GM21423 (cell line): ENCODE data around the gene GALNT17.
"Not testable (repeated sequence)": the region's sequence is repeated elsewhere in the genome, so short reads cannot be mapped to it uniquely, and the experiment has no call there.

ENCODE experiments used
- ATAC-seq: cut with Tn5 transposase; IDR thresholded peaks from one replicate; pipeline ENCODE4 v1.9.1; 2021; ENCODE audit warnings: mild to moderate bottlenecking, moderate library complexity; ENCODE audit not compliant: unreplicated experiment

The GALNT17 gene

DNA sequence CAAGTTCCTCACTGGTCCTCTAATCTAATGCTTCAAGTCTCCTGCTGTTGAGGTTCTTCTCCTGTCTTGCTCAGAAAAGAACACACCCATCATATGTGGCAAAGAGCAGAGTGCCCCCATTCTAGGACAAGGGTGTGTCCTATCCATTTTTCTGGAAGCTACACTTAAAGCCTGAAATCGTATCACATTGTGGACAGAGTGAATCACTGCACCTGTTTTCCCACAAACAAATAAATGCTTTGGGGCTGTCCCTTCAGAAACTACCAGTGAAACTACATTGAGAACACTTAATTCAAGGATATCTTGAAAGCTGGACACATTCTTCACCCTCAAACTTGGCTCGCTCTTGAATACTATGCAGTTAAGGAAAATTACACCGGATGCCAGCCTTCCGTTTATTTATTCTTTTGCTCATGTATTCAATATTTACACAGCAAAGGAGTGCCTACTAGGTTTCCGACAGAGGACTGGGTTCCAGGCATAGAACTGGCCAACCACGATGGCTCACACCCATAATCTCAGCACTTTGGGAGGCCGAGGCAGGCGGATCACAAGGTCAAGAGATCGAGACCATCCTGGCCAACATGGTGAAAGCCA lies 473.0 kb downstream of the GALNT17 start:
- no peak for ATAC-seq

GRCh38 chr7:71611986-71612385 lies 480.0 kb downstream of the GALNT17 start:
- ATAC-seq = no peak

GRCh38 chr7:71612911-71613310 lies 481.0 kb downstream of the GALNT17 start:
- no peak for ATAC-seq

- no peak for ATAC-seq
Observed at GRCh38 chr7:71613313-71613712, 481.4 kb downstream of the GALNT17 start.

DNA sequence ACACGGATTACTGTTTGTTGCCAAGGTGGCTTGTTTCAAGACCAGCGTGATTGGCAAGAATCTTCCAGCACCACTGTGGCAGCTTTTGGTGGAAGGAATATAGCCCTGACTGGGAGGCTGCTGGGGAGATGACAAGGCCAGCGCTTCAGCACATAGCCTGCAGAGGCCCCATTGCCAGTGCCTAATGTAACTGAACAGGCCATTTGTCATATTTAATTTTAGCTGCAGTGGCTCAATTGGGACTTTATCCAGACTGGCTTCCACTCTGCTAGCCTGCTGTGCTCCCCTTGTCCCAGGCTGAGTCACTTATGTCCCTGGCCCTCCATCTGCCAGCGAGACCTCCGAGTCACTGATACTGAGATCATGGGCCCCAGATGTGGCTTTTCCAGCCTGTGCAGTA lies 483.1 kb downstream of the GALNT17 start:
- no peak for ATAC-seq

DNA sequence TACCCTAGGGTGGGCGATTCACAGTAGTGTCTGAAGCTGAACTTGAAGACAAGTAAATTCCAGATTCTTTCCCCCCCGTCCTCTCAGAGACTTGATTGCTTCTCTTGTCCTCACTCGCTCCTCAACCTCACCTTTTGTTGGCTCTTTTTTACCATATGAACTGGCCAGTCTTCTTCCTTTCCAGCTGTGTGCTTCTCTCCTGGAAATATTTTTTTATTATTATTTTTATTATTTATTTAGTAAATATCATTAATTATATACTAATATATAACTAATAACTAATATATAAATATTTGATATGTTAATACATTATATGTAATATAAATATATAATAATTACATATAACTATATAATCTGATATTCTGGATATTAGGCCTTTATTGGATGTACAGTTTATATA lies 484.3 kb downstream of the GALNT17 start:
- ATAC-seq = no peak

- ATAC-seq = no peak
Observed at GRCh38 chr7:71618278-71618677, 486.3 kb downstream of the GALNT17 start.

GRCh38 chr7:71625545-71625944 lies 493.6 kb downstream of the GALNT17 start:
- ATAC-seq = no peak

GRCh38 chr7:71626206-71626605 lies 494.3 kb downstream of the GALNT17 start:
- ATAC-seq = no peak

GRCh38 chr7:71627651-71628050 lies 495.7 kb downstream of the GALNT17 start:
- ATAC-seq = no peak

DNA sequence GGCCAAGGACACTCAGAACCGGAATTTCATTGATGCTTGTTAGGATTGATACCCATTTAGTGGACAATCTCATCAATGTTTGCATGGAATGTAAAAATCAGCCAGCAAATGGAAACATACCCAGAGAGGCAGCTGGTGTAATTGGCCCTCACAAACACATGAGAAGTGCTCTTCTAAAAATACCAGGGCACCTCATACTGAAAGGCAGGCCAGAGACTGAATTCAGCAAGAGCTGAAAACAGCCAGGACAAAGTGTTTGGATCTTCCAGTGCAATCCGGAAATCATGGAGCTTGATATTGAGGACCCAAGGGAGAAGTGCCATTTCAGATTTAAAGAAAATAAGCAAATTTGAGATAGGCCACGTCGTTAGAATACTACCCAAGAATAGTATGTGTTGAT lies 498.6 kb downstream of the GALNT17 start:
- no peak for ATAC-seq

- no peak for ATAC-seq
Observed at GRCh38 chr7:71633551-71634008, 501.6 kb downstream of the GALNT17 start.

DNA sequence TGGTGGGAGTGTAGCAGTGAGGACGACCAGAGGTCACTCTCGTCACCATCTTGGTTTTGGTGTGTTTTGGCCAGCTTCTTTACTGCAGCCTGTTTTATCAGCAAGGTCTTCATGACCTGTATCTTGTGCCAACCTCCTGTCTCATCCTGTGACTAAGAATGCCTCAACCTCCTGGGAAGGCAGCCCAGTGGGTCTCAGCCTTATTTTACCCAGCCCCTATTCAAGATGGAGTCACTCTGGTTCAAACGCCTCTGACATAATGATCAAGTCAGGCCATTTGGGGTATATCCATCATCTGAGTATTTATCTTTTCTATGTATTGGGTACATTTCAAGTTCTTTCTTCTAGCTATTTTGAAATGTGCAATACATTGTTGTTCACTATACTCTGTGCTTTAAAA lies 503.9 kb downstream of the GALNT17 start:
- not testable (repeated sequence) for ATAC-seq

DNA sequence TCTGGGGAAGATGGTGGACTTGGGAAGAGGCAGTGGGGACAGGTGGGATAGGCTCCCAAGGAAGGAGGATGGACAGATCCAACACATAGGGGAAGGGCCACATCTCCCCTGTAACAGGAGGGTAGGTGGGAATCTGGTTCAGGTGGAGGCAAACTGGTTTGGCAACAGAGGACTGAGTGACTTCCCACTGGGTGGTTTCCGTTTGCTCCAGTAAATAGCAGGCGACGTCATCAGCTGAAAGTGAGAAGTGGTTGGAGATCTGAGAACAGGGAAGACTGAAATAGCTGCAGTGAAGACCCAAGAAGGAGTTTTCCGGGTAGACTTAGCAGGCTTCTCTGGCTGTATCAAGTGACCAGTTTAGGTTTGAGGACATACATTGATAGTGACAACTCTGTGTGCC lies 504.4 kb downstream of the GALNT17 start:
- ATAC-seq = no peak

- ATAC-seq = no peak
Observed at GRCh38 chr7:71637578-71637977, 505.6 kb downstream of the GALNT17 start.

DNA sequence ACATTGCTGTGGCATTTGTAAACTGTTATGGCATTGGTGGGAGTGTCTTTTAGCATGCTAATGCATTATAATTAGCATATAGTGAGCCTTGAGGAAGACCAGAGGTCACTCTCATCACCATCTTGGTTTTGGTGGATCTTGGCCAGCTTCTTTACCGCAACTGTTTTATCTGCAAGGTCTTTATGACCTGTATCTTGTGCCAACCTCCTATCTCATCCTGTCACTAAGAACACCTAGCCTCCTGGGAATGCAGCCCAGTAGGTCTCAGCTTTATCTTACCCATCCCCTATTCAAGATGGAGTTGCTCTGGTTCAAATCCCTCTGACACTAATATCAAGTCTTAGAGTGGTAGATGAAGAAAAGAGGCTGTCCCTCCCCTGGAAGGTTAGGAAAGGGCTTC lies 506.2 kb downstream of the GALNT17 start:
- ATAC-seq = no peak

- no peak for ATAC-seq
Observed at GRCh38 chr7:71639382-71640085, 507.6 kb downstream of the GALNT17 start.

DNA sequence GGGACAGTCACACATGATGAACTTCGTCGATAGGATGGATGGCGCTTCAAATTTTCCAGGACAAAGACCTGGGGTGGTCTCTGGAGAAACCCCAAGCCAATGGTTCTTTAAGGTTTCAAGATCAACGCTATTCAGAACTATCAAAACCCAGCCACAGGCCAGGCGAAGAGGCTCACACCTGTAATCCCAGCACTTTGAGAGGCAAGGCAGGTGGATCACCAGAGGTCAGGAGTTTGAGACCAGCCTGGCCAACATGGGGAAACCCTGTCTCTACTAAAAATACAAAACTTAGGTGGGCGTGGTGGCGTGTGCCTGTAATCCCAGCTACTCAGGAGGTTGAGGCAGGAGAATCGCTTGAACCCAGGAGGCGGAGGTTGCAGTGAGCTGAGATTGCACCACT lies 511.1 kb downstream of the GALNT17 start:
- ATAC-seq = not testable (repeated sequence)

GRCh38 chr7:71645836-71646235 lies 513.9 kb downstream of the GALNT17 start:
- ATAC-seq = no peak

DNA sequence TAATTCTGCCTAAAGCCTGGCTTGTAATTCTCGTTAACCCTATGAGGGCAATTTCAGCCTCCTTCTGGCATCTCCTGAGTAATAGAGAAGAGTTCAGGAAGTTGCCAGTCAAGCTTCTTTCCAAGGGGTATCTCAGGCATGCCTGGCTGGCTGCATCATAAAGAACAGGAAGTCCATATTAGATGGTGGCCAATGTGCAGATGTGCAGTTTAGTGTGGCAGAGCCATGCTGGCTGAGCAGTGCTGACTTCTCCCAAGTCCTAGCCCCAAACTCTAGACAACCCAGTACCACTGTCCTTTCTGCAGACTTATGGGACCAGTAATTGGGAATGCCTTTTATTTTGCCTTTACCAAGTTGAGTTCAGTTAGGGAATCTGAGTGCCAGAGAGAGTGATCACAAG lies 517.9 kb downstream of the GALNT17 start:
- ATAC-seq = no peak

DNA sequence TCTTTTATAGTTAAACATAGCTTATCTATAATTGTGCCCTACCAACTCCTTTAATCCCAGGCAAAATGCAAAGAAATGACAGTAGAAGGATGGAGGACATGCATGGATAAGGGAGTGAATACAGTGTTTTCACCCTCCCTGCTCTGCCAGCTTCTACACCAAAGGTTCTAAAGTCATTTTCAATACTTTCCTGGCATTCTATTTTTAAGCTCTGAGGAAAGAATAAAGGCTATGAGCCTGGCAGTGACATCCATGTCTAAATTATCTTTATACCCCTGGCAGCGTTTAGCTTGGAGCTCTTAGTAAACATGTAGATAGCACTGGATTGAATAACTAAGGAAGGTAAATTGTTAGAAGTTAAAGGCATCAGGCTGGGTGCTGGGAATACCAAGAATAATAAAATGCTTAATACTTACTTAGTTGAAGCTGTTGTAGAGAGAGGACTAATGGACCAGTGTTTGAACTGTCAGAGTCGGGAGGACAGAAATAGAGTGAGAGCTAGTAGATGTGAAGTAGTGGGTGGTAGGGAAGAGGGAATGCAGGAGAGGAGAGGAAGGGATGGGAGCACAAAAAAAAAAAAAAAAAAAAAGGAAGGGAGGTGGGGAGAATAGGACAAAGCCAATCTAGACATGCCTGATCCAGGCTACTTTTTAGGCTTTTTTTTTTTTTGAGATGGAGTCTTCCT lies 518.9 kb downstream of the GALNT17 start:
- no peak for ATAC-seq

DNA sequence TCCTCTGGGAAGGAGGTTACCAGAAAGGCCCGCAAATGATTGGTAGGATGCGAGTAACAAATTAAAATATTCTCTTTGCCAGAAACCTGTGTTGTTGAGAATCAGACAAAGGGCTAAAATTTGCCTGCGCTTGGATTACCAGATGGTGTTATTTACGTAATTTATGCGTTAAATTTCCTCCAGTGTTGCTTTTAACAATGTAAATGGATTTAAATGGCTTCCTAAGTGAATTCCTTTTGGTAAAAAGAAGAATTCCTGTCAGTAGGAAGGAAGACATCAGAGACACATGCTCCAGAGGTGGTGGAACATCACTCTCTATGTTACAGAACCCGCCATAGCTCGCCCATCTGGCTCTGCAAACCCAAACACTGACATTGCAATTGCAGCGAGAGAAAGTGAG lies 520.6 kb downstream of the GALNT17 start:
- no peak for ATAC-seq
